GM18526 (cell line): Measurements from ENCODE around the gene RELA.
A peak's percentile ranks its signal among the peaks of the same experiment; 100 is the strongest.

Experiments used
- POLR2A ChIP-seq: IDR thresholded peaks from 3 replicates; pipeline ENCODE4 v1.6.1; 2011; ENCODE audit not compliant: insufficient read length; ENCODE audit errors: extremely low read depth

Gene RELA

GRCh38 chr11:65652511-65653228 lies 10.0 kb downstream of the RELA start:
- peak; percentile 80 for TF ChIP-seq POLR2A

DNA sequence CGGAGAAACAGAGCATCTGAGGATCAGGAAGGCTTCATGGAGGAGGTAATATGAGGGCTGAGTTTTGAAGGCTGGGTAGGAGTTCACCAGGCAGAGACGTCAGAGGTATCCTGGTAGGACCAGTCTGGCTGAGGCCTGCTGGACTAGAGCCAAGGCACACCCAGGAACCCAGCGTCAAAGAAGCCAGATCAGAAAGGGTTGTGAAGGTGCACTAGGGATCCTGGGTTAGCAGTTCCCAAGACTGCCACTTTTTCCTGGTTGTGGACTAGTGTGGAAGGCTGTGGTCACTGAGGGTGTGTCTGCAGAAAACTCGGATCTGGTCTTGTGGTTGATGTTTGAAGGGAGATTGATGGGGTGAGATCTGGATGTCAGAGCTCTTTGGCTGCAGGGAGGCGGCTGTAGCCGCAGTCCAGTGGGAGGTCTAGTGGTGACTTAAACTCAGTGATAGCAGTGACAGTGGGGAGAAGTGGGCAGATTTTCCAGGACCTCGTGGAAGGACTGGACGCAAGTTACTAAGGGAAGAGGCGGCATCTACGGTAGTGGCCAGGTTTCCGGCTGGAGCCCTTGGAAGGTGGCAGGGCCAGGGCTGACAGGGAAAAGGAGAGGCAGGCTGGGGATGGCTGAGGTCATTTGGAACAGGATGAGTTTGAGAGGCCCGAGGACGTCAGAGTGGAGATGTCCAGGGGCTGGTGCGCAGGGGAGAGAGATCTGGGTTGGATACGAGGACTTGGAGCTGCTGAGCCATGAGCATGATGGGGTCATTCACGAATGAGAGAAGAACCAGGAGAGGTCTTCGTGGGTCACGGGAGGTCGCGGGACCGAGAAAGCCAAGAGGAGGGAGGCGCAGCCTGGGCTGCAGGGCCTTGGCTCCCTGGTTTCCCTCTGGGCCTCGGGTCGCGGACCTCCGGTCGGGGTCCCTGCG lies 10.9 kb downstream of the RELA start:
- no peak for TF ChIP-seq POLR2A

- TF ChIP-seq POLR2A: no peak
Measured at GRCh38 chr11:65651339-65651588, 11.5 kb downstream of the RELA start.

GRCh38 chr11:65650547-65651338 lies 12.0 kb downstream of the RELA start:
- no peak for TF ChIP-seq POLR2A

DNA sequence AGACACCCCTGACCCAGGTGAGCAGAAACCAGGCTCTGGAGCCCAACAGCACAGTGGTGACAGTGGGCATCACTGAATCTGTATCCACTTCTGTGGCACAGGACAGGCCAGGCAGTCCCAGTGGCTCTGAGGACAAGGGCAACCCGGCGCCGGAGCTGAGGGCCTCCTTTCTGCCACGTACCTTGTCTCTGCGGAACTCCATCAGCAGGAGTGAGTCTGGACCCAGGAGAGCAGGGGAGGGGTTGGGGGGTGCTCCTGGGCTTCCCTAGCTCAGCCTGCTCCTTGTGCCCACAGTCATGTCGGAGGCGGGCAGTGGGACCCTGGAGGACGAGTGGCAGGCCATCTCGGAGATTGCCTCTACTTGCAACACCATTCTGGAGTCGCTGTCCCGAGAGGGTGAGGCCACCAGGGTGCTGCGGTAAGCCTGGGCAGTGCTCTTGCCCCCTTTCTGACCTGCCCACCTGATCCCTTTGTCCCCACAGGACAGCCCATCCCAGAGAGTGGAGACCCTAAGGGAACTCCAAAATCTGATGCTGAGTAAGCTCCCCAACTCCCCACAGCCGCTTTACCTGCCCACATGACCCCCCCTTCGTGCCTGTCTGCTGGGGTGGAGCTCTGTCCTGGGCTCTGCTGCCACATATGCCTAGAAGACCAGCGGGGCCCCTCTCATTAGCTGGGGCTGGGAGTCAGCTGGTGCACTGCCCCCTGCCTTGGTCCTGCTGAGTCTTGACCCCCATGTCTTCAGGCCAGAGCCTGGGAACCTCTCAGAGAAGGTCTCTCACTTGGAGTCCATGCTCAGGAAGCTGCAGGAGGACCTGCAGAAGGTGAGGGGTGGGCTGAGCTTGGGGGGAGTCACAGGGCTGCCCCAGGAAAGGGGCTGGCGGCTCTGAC lies 12.8 kb downstream of the RELA start:
- no peak for TF ChIP-seq POLR2A

GRCh38 chr11:65648997-65649493 lies 13.7 kb downstream of the RELA start:
- TF ChIP-seq POLR2A: no peak

- no peak for TF ChIP-seq POLR2A
Measured at GRCh38 chr11:65646958-65647701, 15.6 kb downstream of the RELA start.

GRCh38 chr11:65646288-65646957 lies 16.3 kb downstream of the RELA start:
- TF ChIP-seq POLR2A: no peak

DNA sequence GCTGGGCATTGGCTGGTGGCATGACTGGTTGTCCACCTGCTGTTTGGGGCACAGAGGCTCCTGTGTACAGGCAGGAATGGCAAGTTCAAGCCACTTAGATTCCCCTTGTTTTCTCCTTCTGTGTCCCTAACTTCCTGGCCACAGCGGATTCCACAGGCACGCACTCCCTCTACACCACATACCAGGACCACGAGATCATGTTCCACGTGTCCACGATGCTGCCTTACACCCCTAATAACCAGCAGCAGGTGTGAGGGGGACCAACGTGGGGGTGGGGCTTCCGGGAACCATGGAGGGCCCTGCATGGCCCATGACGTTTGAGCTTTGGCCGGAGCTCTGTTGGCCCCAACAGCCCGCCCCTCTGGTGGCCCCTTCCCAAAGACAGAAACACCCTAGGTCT lies 17.0 kb downstream of the RELA start:
- TF ChIP-seq POLR2A: no peak

DNA sequence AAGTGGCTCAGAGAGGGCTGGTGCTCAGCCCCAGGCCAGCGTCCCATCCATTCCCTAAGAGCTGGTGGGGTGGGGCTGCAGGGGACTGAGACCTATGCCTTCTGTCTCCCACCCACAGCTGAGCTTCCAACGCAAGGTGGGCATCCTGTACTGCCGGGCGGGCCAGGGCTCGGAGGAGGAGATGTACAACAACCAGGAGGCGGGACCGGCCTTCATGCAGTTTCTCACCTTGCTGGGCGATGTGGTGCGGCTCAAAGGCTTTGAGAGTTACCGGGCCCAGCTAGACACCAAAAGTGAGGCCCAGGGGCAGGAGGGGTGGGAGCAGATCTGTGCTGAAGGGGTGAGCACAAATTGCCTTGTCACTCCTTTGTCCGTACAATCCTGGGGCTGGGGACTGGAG lies 17.9 kb downstream of the RELA start:
- TF ChIP-seq POLR2A: no peak

DNA sequence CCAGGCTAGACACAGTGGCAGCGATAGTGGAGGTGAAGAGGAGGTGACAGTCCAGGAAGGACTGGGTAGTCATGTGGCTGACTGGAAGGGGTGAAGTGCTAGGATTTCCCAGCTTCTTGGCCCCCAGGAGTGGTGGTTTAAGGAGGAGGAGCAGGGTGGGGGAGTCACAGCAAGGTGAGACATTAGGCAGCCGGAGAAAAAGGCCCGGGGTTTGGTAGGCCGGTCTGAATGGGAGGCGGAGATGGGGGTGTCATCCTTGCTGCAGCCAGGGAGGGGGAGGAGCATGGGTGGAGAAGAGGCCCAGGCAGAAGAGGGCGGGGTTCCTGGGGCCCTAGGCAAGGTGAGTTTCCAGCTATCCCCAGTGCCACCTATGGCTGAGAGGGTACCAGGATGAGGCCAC lies 18.7 kb downstream of the RELA start:
- TF ChIP-seq POLR2A: no peak

DNA sequence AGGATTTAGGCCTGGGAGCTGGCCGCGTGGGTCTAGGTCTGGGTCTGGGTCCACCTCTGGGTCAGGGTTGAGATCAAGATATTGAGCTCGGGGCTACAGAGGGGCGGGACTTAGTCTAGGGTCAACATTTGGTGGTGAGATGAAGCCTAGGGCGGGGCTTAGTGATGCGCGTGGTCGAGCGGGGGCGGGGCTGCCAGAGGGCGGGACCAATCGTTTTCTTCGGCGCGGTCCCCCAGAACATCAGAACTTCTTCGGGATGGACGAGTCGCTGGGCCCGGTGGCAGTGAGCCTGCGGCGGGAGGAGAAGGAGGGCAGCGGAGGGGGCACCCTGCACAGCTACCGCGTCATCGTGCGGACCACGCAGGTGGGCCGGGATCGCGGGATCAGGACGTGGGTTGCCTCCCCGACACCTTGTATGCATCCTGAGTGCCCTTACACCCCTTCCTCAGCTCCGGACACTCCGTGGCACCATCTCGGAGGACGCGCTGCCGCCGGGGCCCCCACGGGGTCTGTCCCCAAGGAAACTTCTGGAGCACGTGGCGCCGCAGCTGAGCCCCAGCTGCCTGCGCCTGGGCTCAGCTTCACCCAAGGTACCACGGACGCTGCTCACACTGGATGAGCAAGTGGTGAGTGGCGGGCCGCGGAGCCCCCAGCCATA lies 20.6 kb downstream of the RELA start:
- no peak for TF ChIP-seq POLR2A

DNA sequence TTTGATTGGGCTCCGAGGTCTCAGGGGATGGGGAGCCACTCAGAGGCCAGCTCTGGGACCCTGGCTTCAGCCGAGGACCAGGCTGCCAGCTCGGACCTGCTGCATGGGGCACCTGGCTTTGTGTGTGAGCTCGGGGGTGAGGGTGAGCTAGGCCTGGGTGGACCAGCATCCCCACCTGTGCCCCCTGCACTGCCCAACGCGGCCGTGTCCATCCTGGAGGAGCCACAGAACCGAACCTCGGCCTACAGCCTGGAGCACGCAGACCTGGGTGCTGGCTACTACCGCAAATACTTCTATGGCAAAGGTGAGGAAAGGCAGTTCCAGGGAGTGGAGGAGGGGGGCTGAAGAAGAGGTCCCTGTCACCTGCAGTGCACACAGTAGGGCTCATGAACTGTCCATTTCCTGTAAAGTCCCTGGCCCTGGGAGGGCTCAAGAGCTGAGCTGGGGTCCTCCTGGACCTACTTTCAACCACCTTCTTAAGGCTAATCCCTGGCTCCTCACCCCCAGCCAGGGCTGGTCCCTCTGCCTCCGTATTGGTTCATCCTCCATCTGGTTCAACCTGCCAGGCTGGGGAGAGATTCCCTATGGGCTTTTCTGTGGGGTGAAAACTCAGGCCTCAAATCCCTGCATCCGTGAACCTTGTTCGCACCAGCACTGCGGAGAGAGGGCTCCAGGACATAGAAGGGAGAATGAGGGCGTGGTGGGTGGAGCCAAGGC lies 21.3 kb downstream of the RELA start:
- TF ChIP-seq POLR2A: no peak
